Stomach (tissue), 4 donors: ENCODE data around the gene ARV1.

Source experiments
- EP300 ChIP-seq: sonication (generic); formaldehyde crosslinking; IDR thresholded peaks from one replicate; pipeline ENCODE4 v1.6.1; 2017; ENCODE audit warnings: antibody characterized with exemption
- POLR2A ChIP-seq, 4 donors: fragments of 450-650 bp; IDR thresholded peaks; one replicate each; pipeline ENCODE4 v1.6.1; 2016; ENCODE audit warnings: antibody characterized with exemption in 4 of 4, control low read depth in 2 of 4, mild to moderate bottlenecking in 1 of 4, moderate library complexity in 1 of 4
- POLR2AphosphoS5 ChIP-seq, 3 donors: sonication (generic); formaldehyde crosslinking; IDR thresholded peaks; one replicate each; pipeline ENCODE4 v1.6.1; 2016; ENCODE audit warnings: antibody characterized with exemption in 3 of 3
- TF ChIP-seq, protein P1 (sequence below), 7 experiments: fragments of 450-650 bp in 4 of 7; fragments of 200-600 bp in 3 of 7; sonication (generic) in 3 of 7; IDR thresholded peaks; one replicate each; pipeline ENCODE4 v1.5.1; 2016 to 2019; ENCODE audit warnings: antibody characterized with exemption in 7 of 7, control low read depth in 2 of 7, mild to moderate bottlenecking in 1 of 7

DNA sequence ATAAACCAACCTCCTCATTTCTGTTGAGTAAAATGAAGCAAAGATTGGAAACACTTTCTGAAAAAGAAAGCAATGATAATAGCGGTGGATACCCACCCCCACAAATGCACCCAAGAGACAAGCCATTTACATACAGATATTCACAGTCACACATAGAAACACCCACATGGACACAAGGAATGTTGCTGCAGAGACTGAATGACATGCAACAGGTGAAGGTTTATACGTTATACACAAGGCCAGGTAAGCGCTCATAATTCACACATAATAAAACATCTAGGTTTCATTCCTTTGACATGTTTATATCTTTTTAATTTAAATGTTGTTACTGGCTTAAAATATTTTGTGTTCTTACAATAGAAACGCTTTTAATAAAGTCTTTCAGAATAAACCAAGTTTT is 21.3 kb downstream of the ARV1 start:
- TF ChIP-seq, protein P1, sequence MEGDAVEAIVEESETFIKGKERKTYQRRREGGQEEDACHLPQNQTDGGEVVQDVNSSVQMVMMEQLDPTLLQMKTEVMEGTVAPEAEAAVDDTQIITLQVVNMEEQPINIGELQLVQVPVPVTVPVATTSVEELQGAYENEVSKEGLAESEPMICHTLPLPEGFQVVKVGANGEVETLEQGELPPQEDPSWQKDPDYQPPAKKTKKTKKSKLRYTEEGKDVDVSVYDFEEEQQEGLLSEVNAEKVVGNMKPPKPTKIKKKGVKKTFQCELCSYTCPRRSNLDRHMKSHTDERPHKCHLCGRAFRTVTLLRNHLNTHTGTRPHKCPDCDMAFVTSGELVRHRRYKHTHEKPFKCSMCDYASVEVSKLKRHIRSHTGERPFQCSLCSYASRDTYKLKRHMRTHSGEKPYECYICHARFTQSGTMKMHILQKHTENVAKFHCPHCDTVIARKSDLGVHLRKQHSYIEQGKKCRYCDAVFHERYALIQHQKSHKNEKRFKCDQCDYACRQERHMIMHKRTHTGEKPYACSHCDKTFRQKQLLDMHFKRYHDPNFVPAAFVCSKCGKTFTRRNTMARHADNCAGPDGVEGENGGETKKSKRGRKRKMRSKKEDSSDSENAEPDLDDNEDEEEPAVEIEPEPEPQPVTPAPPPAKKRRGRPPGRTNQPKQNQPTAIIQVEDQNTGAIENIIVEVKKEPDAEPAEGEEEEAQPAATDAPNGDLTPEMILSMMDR (IDR thresholded peaks at IDR 0.05) = no peak
- TF ChIP-seq POLR2A (IDR thresholded peaks at IDR 0.05) = no peak
- no peak for TF ChIP-seq POLR2AphosphoS5 (IDR thresholded peaks at IDR 0.05)
- TF ChIP-seq EP300 = no peak
